Loucy (cell line): ENCODE measurements around the gene CCT4.

ENCODE experiments used
- H2AFZ ChIP-seq: fragments of 200-600 bp; sonication (generic); 2 replicates; pipeline ENCODE4 v1.6.0; 2016; ENCODE audit warnings: antibody characterized with exemption, mild to moderate bottlenecking, low read length, moderate library complexity
- H3F3A ChIP-seq: fragments of 200-600 bp; 2 replicates; pipeline ENCODE4 v1.6.0; 2016; ENCODE audit warnings: antibody characterized with exemption, low read depth, mild to moderate bottlenecking
- H3K27me3 ChIP-seq: fragments of 200-600 bp; sonication (generic); 2 replicates; pipeline ENCODE4 v1.6.1; 2014; ENCODE audit warnings: low read length, mild to moderate bottlenecking; ENCODE audit not compliant: insufficient read depth, poor library complexity, severe bottlenecking
- H3K36me3 ChIP-seq: fragments of 200-600 bp; sonication (generic); 2 replicates; pipeline ENCODE4 v1.6.1; 2016; ENCODE audit warnings: low read length; ENCODE audit not compliant: insufficient read depth
- H3K4me1 ChIP-seq: fragments of 200-600 bp; sonication (generic); 2 replicates; pipeline ENCODE4 v1.5.1; 2014; ENCODE audit warnings: low read length, mild to moderate bottlenecking; ENCODE audit not compliant: insufficient read depth, poor library complexity, severe bottlenecking
- H3K4me2 ChIP-seq: fragments of 200-600 bp; sonication (generic); 2 replicates; pipeline ENCODE4 v1.6.0; 2014; ENCODE audit warnings: antibody characterized with exemption, low read length, low read depth, mild to moderate bottlenecking; ENCODE audit not compliant: poor library complexity, severe bottlenecking
- H3K4me3 ChIP-seq: fragments of 200-600 bp; sonication (generic); 2 replicates; pipeline ENCODE4 v1.5.1; 2014; ENCODE audit warnings: low read length, mild to moderate bottlenecking, mixed read lengths; ENCODE audit not compliant: poor library complexity, severe bottlenecking
- H3K79me2 ChIP-seq: fragments of 200-600 bp; sonication (generic); 2 replicates; pipeline ENCODE4 v1.6.1; 2014; ENCODE audit warnings: low read length; ENCODE audit not compliant: insufficient read depth
- H3K9ac ChIP-seq: fragments of 200-600 bp; sonication (generic); 2 replicates; pipeline ENCODE4 v1.6.0; 2014; ENCODE audit warnings: mild to moderate bottlenecking, low read depth, low read length, moderate library complexity; ENCODE audit not compliant: poor library complexity, severe bottlenecking
- H3K9me2 ChIP-seq: fragments of 200-600 bp; sonication (generic); replicated peaks from 2 replicates; pipeline ENCODE4 v1.6.1; 2016; ENCODE audit warnings: low read depth, low read length, mixed read lengths
- H3K9me3 ChIP-seq: fragments of 200-600 bp; sonication (generic); 2 replicates; pipeline ENCODE4 v1.6.1; 2014; ENCODE audit warnings: mild to moderate bottlenecking, antibody characterized with exemption, low read length, low read depth; ENCODE audit not compliant: insufficient read depth
- H4K20me1 ChIP-seq: fragments of 200-600 bp; sonication (generic); 2 replicates; pipeline ENCODE4 v1.6.0; 2014; ENCODE audit warnings: antibody characterized with exemption, low read length, mild to moderate bottlenecking; ENCODE audit not compliant: insufficient read depth, poor library complexity, severe bottlenecking
- CTCF ChIP-seq: fragments of 200-600 bp; sonication (generic); conservative IDR thresholded peaks from 2 replicates; pipeline ENCODE4 v1.5.1; 2014; ENCODE audit warnings: mild to moderate bottlenecking, antibody characterized with exemption, low read length
- EZH2phosphoT487 ChIP-seq: fragments of 200-600 bp; IDR thresholded peaks from 2 replicates; pipeline ENCODE4 v1.6.1; 2018; ENCODE audit warnings: antibody characterized with exemption, mild to moderate bottlenecking, moderate library complexity, borderline replicate concordance

CCT4 gene

GRCh38 chr2:61928826-61929461 lies 40.5 kb upstream of the CCT4 start:
- Histone ChIP-seq H3F3A (no peaks in the 10 kb centered on the region), H3K36me3 (no peaks in the 10 kb centered on the region), H3K27me3 (no peaks in the 10 kb centered on the region), H3K79me2 (no peaks in the 10 kb centered on the region), H3K4me3 (no peak overlapping the region), H3K9me3 (no peaks in the 10 kb centered on the region), H2AFZ (no peak overlapping the region), H4K20me1 (no peaks in the 10 kb centered on the region), H3K4me1 (no peaks in the 10 kb centered on the region), H3K9ac (no peak overlapping the region), H3K4me2 (no peak overlapping the region), H3K9me2 (no peaks in the 10 kb centered on the region)
- TF ChIP-seq EZH2phosphoT487 (no peak), CTCF (no peak)

- Histone ChIP-seq H3K27me3 (no peaks in the 10 kb centered on the region), H4K20me1 (no peaks in the 10 kb centered on the region), H3K9ac (no peak overlapping the region), H2AFZ (no peak overlapping the region), H3K9me2 (no peaks in the 10 kb centered on the region), H3K4me1 (no peaks in the 10 kb centered on the region), H3K9me3 (no peaks in the 10 kb centered on the region), H3K4me2 (no peak overlapping the region), H3K79me2 (no peaks in the 10 kb centered on the region), H3F3A (no peaks in the 10 kb centered on the region), H3K4me3 (no peak overlapping the region), H3K36me3 (no peaks in the 10 kb centered on the region)
- TF ChIP-seq CTCF (no peak), EZH2phosphoT487 (no peak)
These were observed 38.3 kb upstream of the CCT4 start for GRCh38 chr2:61926531-61927477.

- Histone ChIP-seq H3K27me3 (no peaks in the 10 kb centered on the region), H3K4me2 (no peak overlapping the region), H3K79me2 (no peaks in the 10 kb centered on the region), H3K9ac (no peak overlapping the region), H3K4me1 (no peaks in the 10 kb centered on the region), H3K9me3 (no peaks in the 10 kb centered on the region), H3K9me2 (no peaks in the 10 kb centered on the region), H4K20me1 (no peaks in the 10 kb centered on the region), H3K36me3 (no peaks in the 10 kb centered on the region), H3K4me3 (no peak overlapping the region), H3F3A (no peaks in the 10 kb centered on the region), H2AFZ (no peak overlapping the region)
- TF ChIP-seq CTCF (no peak), EZH2phosphoT487 (no peak)
These were observed 36.6 kb upstream of the CCT4 start for GRCh38 chr2:61924895-61925663.
